HepG2 (cell line): ENCODE data around the gene OSTF1. TPM values are rescaled to one million over a fixed set of nuclear protein-coding genes. Genes with fewer than 3 reads are reported as not detected.

Experiments used
- ATAC-seq: fragments of 200-7000 bp; cut with Tn5 transposase; 3 replicates; pipeline ENCODE4 v1.9.1; 2020; ENCODE audit warnings: mild to moderate bottlenecking, moderate library complexity
- BruUV-seq: library from RNA; stranded (reverse); fragments of 400-500 nt; replicated peaks from 2 replicates; lab custom pipeline; 2021; lab: Mats Ljungman, UMichigan
- CTCF ChIA-PET: fragments of 300-600 bp; formaldehyde crosslinking; extraction: SDS; loops from one replicate; lab custom pipeline; 2021; ENCODE audit warnings: low total read pairs, inconsistent platforms, low intra/inter-chr PET ratio; lab: Yijun Ruan, JAX
- POLR2A ChIA-PET: fragments of 350-600 bp; sonication (Branson Sonifier 250); formaldehyde crosslinking; loops from one replicate; lab custom pipeline; 2020; ENCODE audit warnings: antibody characterized with exemption, inconsistent platforms; lab: Yijun Ruan, JAX
- DNase-seq: peaks from one replicate; pipeline ENCODE4 v3.0.0-alpha.2; 2015; ENCODE audit warnings: low spot score
- FAIRE-seq: peaks from 3 replicates; lab custom pipeline; 2011; peaks lifted over from hg19 to GRCh38; lab: Jason Lieb, UNC
- H2AFZ ChIP-seq: one replicate; pipeline ENCODE4 v1.6.1; 2011; ENCODE audit warnings: low read length, inconsistent platforms
- H3K27ac ChIP-seq: fragments of 300-600 bp; 3 replicates; pipeline ENCODE4 v1.8.0; 2011; ENCODE audit warnings: mixed run types, mild to moderate bottlenecking, mixed read lengths, low read length, inconsistent platforms; ENCODE audit not compliant: insufficient read depth; ENCODE audit errors: extremely low read length
- H3K27me3 ChIP-seq, 2 experiments: fragments of 200-600 bp in 1 of 2; 2 replicates in 1 of 2; 3 replicates in 1 of 2; pipeline versions ENCODE4 v1.6.0 to v1.8.0; 2011; ENCODE audit warnings: low read length in 2 of 2, mild to moderate bottlenecking in 2 of 2, moderate library complexity in 2 of 2, inconsistent platforms in 1 of 2; ENCODE audit not compliant: insufficient read depth in 2 of 2, control insufficient read depth in 1 of 2
- H3K36me3 ChIP-seq, 2 experiments: fragments of 200-600 bp in 1 of 2; replicated peaks in 1 of 2; 2 replicates in 1 of 2; 3 replicates in 1 of 2; pipeline versions ENCODE4 v1.5.1 to v1.8.0; 2011; ENCODE audit warnings: low read length in 2 of 2, inconsistent platforms in 1 of 2; ENCODE audit not compliant: insufficient read depth in 2 of 2, control insufficient read depth in 1 of 2
- H3K4me1 ChIP-seq: 2 replicates; pipeline ENCODE4 v1.5.1; 2012; ENCODE audit warnings: low read length, inconsistent platforms; ENCODE audit not compliant: insufficient read depth
- H3K4me2 ChIP-seq: 2 replicates; pipeline ENCODE4 v1.6.0; 2011; ENCODE audit warnings: low read depth, low read length, inconsistent platforms
- H3K4me3 ChIP-seq, 3 experiments: fragments of 200-600 bp in 1 of 3; sonication (generic), shearing (Covaris generic) in 1 of 3; replicated peaks in 1 of 3; 2 replicates each; pipeline ENCODE4 v1.5.1; 2011 to 2016; ENCODE audit warnings: low read length in 3 of 3, inconsistent platforms in 2 of 3, low read depth in 2 of 3, mild to moderate bottlenecking in 2 of 3, control low read depth in 1 of 3, mixed read lengths in 1 of 3; ENCODE audit not compliant: insufficient read depth in 1 of 3
- H3K79me2 ChIP-seq: one replicate; pipeline ENCODE4 v1.6.1; 2011; ENCODE audit warnings: low read length, inconsistent platforms; ENCODE audit not compliant: insufficient read depth
- H3K9ac ChIP-seq: 2 replicates; pipeline ENCODE4 v1.6.0; 2011; ENCODE audit warnings: mild to moderate bottlenecking, low read depth, low read length, inconsistent platforms; ENCODE audit not compliant: insufficient read depth
- H3K9me3 ChIP-seq: 2 replicates; pipeline ENCODE4 v1.5.1; 2012; ENCODE audit warnings: mild to moderate bottlenecking, low read length
- H4K20me1 ChIP-seq: 2 replicates; pipeline ENCODE4 v1.6.0; 2011; ENCODE audit warnings: inconsistent platforms, mild to moderate bottlenecking, low read length, moderate library complexity; ENCODE audit not compliant: insufficient read depth
- ATAD3A ChIP-seq: sonication (generic); formaldehyde crosslinking; IDR thresholded peaks from 2 replicates; pipeline ENCODE4 v1.4.0; 2020; ENCODE audit warnings: missing genetic modification reagents
- FIP1L1 ChIP-seq: fragments of 200-400 bp; formaldehyde crosslinking; IDR thresholded peaks from 2 replicates; pipeline ENCODE4 v1.6.1; 2018; ENCODE audit warnings: low read depth, mild to moderate bottlenecking, low read length, moderate library complexity, borderline replicate concordance; ENCODE audit not compliant: insufficient read depth
- GABPA ChIP-seq, 2 experiments: IDR thresholded peaks; 2 replicates each; pipeline ENCODE4 v1.6.1; 2011 to 2016; ENCODE audit warnings: low read depth in 2 of 2, low read length in 1 of 2, missing biosample characterization in 1 of 2, missing genetic modification characterization in 1 of 2
- HNRNPH1 ChIP-seq: fragments of 200-400 bp; formaldehyde crosslinking; optimal IDR thresholded peaks from 2 replicates; pipeline ENCODE3; 2017; ENCODE audit warnings: mild to moderate bottlenecking, low read depth, low read length
- NCOA5 ChIP-seq: sonication (generic); formaldehyde crosslinking; IDR thresholded peaks from 2 replicates; pipeline ENCODE4 v1.4.0; 2020; ENCODE audit warnings: missing genetic modification reagents
- NR1H2 ChIP-seq: sonication (generic); formaldehyde crosslinking; IDR thresholded peaks from 2 replicates; pipeline ENCODE4 v1.8.1; 2022; ENCODE audit warnings: low read depth, missing genetic modification reagents, borderline replicate concordance
- NR2C2 ChIP-seq: sonication (generic); formaldehyde crosslinking; IDR thresholded peaks from 2 replicates; pipeline ENCODE4 v1.4.0; 2020; ENCODE audit warnings: missing genetic modification reagents, mild to moderate bottlenecking, moderate library complexity, borderline replicate concordance
- ZIK1 ChIP-seq: sonication (generic); formaldehyde crosslinking; IDR thresholded peaks from 2 replicates; pipeline ENCODE4 v1.5.0; 2020; ENCODE audit warnings: mild to moderate bottlenecking, low read depth, missing genetic modification reagents, borderline replicate concordance
- ZNF563 ChIP-seq: sonication (generic); formaldehyde crosslinking; IDR thresholded peaks from 2 replicates; pipeline ENCODE4 v1.8.0; 2022; ENCODE audit warnings: mild to moderate bottlenecking, moderate library complexity, missing genetic modification reagents
- in situ Hi-C: cut with HindIII; loops from 2 replicates; pipeline ENCODE4 v1.10.0; 2017; ENCODE audit warnings: low pct_unique_long_range_greater_than_20kb; ENCODE audit not compliant: extremely low pct_ligation_motif_present
- intact Hi-C: fragments of 100-400 bp; cut with micrococcal nuclease; formaldehyde crosslinking; loops from one replicate; pipeline ENCODE4 v1.10.0; 2022; ENCODE audit not compliant: unreplicated experiment
- polyA plus RNA-seq, 8 experiments: library from polyadenylated mRNA; depleted of rRNA in 3 of 8; stranded (reverse) in 7 of 8; unstranded in 1 of 8; fragments of >200 nt; fragmentation: Illumina TruSeq in 4 of 8; extraction: Trizol in 4 of 8; gene quantifications; 2 replicates each; pipeline versions ENCODE4 v1.2.1 to v1.2.3, GENCODE V29; 2011 to 2016; ENCODE audit warnings: low read depth in 4 of 8, missing spikeins in 1 of 8, mixed read lengths in 1 of 8; ENCODE audit not compliant: insufficient read depth in 1 of 8
- total RNA-seq, 5 experiments: library from RNA; depleted of rRNA; stranded (reverse); fragments of >200 nt; fragmentation: Illumina TruSeq; extraction: Trizol; gene quantifications; 2 replicates each; pipeline ENCODE4 v1.2.3, GENCODE V29; 2016; ENCODE audit warnings: low read depth in 1 of 5

OSTF1 gene
- total and polyA plus RNA-seq, 2 of the 13 experiments (the other 11 are each of a cell fraction or from before 2014, with no cell fraction given): 16.8 to 39.0 TPM

GRCh38 chr9:75047506-75047905, 40.8 kb upstream of the OSTF1 start (continued):
- TF ChIP-seq NR1H2: no peak
- TF ChIP-seq ZNF563: no peak
- no peak for TF ChIP-seq NCOA5 (CRISPR knock-in tag)
- no peak for TF ChIP-seq NR2C2 (CRISPR knock-in tag)
- no peak for TF ChIP-seq ATAD3A
- no peak for TF ChIP-seq FIP1L1
- TF ChIP-seq ZIK1: no peak
- TF ChIP-seq GABPA (IDR thresholded peaks at IDR 0.05; ENCODE audit: low read depth, low read length): no peak
- no peak for TF ChIP-seq GABPA (CRISPR knock-in tag; IDR thresholded peaks at IDR 0.05; ENCODE audit: low read depth)

- no peaks in the 10 kb centered on the region for H3K79me2 ChIP-seq
- no peak for FAIRE-seq
- CTCF ChIA-PET: no interaction called here
- H3K4me2 ChIP-seq: no peak overlapping the region
- H3K4me1 ChIP-seq: no peaks in the 10 kb centered on the region; the same call in 1 of the 2 replicates
- DNase-seq: no peak
- H3K9ac ChIP-seq: no peak overlapping the region
- H3K27me3 ChIP-seq: no peaks in the 10 kb centered on the region
- no peak for TF ChIP-seq HNRNPH1
- H2AFZ ChIP-seq: no peak overlapping the region
- 0 out of 2 replicates have a peak, but pooled peaks cover under 1% of the 10 kb centered on the region for H3K9me3 ChIP-seq
- BruUV-seq: no TSS peak
- in situ Hi-C loops (no loop called here), intact Hi-C loops (no loop called here)
- H4K20me1 ChIP-seq: no peaks in the 10 kb centered on the region
- no peak overlapping the region for H3K27ac ChIP-seq
- ATAC-seq: no peak
- no peak overlapping the region for H3K4me3 ChIP-seq
- H3K36me3 ChIP-seq: no peaks in the 10 kb centered on the region
- POLR2A ChIA-PET: no interaction called here
Observed at GRCh38 chr9:75051285-75051684, 37.0 kb upstream of the OSTF1 start.
